Measurements from ENCODE around the gene CDCP1. TPM values are rescaled to one million over a fixed set of nuclear protein-coding genes. Genes with fewer than 3 reads are reported as not detected.
A peak's percentile ranks its signal among the peaks of the same experiment; 100 is the strongest.

The CDCP1 gene
- total RNA-seq (1 to 10 TPM; 1.0 to 3.6 (median 3.0) TPM), polyA plus RNA-seq (under 1 TPM; 0.15 to 0.80 (median 0.18) TPM)
- long read RNA-seq, donor 1, full-length matches to known transcripts, result 1 of 1 reads
- long read RNA-seq, donor 1, partial matches to known transcripts, result 0 of 1 reads
- long read RNA-seq, donor 1, other reads (novel, unspliced or antisense), result 0 of 1 reads
- long read RNA-seq, donor 2, result 0 reads

- no peak for DNase-seq
- Histone ChIP-seq H3K4me3 (peak within 1 kb of the TSS; percentile 16 to 72 (median 48)), H3K4me1 (peaks cover 12 to 25% (median 16%) of the 10 kb centered on the region in 6 donors), H3K27ac (no peak within 1 kb of the TSS), H3K9me3 (peaks cover 0 to 10% (median 3%) of the 10 kb centered on the region in 8 donors), H3K27me3 (replicated peaks in 1 of 7) (peaks cover 0 to 47% (median 27%) of the 10 kb centered on the region in 7 donors), H3K36me3 (no peaks in the 10 kb centered on the region)
- intact Hi-C loops (cut with DNase I; ENCODE audit: low total_unique reads), result no loop called here
- TF ChIP-seq POLR2AphosphoS5 (IDR thresholded peaks at IDR 0.05) (no peak), CTCF (IDR thresholded peaks at IDR 0.05 in 8 of 11, conservative IDR thresholded peaks at IDR 0.05 in 3 of 11) (no peak), POLR2A (IDR thresholded peaks at IDR 0.05) (no peak)
- WGBS, 5 donors, result 1 to 10% (median 2%) methylated on average over 65 to 92 of the region's 92 CpGs
Observed at GRCh38 chr3:45145681-45146614, at the start of gene CDCP1. TSS of gene CDCP1 (minus strand) at chr3:45146378. CDS start at chr3:45146287, 91 bp downstream.

- intact Hi-C loops (cut with DNase I; ENCODE audit: low total_unique reads), result no loop called here
- H3K27me3 ChIP-seq (replicated peaks in 1 of 7), result peaks cover 0 to 21% (median 0%) of the 10 kb centered on the region in 7 donors
- no peaks in the 10 kb centered on the region for H3K4me1 ChIP-seq
- H3K36me3 ChIP-seq, result no peaks in the 10 kb centered on the region
- WGBS, 5 donors, result 86 to 92% (median 88%) methylated on average over 5 of the region's 5 CpGs
- no peaks in the 10 kb centered on the region for H3K9me3 ChIP-seq
- DNase-seq, result no peak
- H3K27ac ChIP-seq, result no peak overlapping the region
- no peak overlapping the region for H3K4me3 ChIP-seq
- TF ChIP-seq CTCF (IDR thresholded peaks at IDR 0.05 in 8 of 11, conservative IDR thresholded peaks at IDR 0.05 in 3 of 11), result no peak
- TF ChIP-seq POLR2AphosphoS5 (IDR thresholded peaks at IDR 0.05), result no peak
- TF ChIP-seq POLR2A (IDR thresholded peaks at IDR 0.05), result no peak
Observed at GRCh38 chr3:45194791-45195190, 48.6 kb upstream of the CDCP1 start.

- peaks cover 0 to 11% (median 0%) of the 10 kb centered on the region in 7 donors for H3K27me3 ChIP-seq (replicated peaks in 1 of 7)
- H3K4me3 ChIP-seq, result no peak overlapping the region
- peaks cover 0 to 8% (median 0%) of the 10 kb centered on the region in 6 donors for H3K4me1 ChIP-seq
- H3K9me3 ChIP-seq, result no peaks in the 10 kb centered on the region
- intact Hi-C loops (cut with DNase I; ENCODE audit: low total_unique reads), result no loop called here
- no peak overlapping the region for H3K27ac ChIP-seq
- no peak for DNase-seq
- no peak for TF ChIP-seq CTCF (IDR thresholded peaks at IDR 0.05 in 8 of 11, conservative IDR thresholded peaks at IDR 0.05 in 3 of 11)
- TF ChIP-seq POLR2A (IDR thresholded peaks at IDR 0.05), result no peak
- TF ChIP-seq POLR2AphosphoS5 (IDR thresholded peaks at IDR 0.05), result no peak
- 46 to 81% (median 76%) methylated on average over 3 of the region's 3 CpGs for WGBS, 5 donors
- H3K36me3 ChIP-seq, result no peaks in the 10 kb centered on the region
Observed at GRCh38 chr3:45191924-45192417, 45.8 kb upstream of the CDCP1 start.

- H3K27ac ChIP-seq, result no peak overlapping the region
- H3K4me3 ChIP-seq, result no peak overlapping the region
- TF ChIP-seq POLR2AphosphoS5 (IDR thresholded peaks at IDR 0.05) (no peak), CTCF (IDR thresholded peaks at IDR 0.05 in 8 of 11, conservative IDR thresholded peaks at IDR 0.05 in 3 of 11) (no peak), POLR2A (IDR thresholded peaks at IDR 0.05) (no peak)
- no peaks in the 10 kb centered on the region for H3K9me3 ChIP-seq
- intact Hi-C loops (cut with DNase I; ENCODE audit: low total_unique reads), result no loop called here
- H3K4me1 ChIP-seq, result peaks cover 0 to 8% (median 0%) of the 10 kb centered on the region in 6 donors
- DNase-seq, result no peak
- peaks cover 0 to 11% (median 0%) of the 10 kb centered on the region in 7 donors for H3K27me3 ChIP-seq (replicated peaks in 1 of 7)
- no peaks in the 10 kb centered on the region for H3K36me3 ChIP-seq
- 87 to 92% (median 90%) methylated on average over 4 of the region's 4 CpGs for WGBS, 5 donors
Observed at GRCh38 chr3:45191424-45191823, 45.2 kb upstream of the CDCP1 start.

Measured in spleen (tissue), 13 donors.